Measurements from ENCODE around the gene CPEB4. TPM values are rescaled to one million over a fixed set of nuclear protein-coding genes. Genes with fewer than 3 reads are reported as not detected.

CPEB4 gene
- total RNA-seq, 2 experiments from 2014 or later = 18.3 to 19.2 TPM

DNA sequence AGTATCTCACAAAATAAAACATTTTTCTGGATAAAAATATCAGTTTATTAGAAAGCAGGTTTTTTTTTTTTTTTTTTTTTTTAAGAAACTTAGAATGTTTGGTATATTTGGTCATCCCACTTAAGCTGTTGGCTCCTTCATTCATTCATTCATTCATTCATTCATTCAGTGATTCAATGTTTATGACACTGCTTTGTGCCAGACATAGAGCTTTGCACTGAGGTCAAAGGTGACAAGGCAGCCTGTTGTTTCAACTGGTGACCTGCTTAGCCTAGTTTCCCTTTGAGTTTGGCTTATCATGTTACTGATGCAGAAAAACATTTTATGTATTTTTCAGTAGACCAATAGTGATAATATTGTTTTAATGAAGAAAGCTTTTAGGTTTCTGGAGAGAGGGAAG is 23.5 kb downstream of the CPEB4 start:
- intact Hi-C loops (cut with DNase I, micrococcal nuclease) = no loop called here
- H3K27ac Mint-ChIP-seq = no peak overlapping the region

DNA sequence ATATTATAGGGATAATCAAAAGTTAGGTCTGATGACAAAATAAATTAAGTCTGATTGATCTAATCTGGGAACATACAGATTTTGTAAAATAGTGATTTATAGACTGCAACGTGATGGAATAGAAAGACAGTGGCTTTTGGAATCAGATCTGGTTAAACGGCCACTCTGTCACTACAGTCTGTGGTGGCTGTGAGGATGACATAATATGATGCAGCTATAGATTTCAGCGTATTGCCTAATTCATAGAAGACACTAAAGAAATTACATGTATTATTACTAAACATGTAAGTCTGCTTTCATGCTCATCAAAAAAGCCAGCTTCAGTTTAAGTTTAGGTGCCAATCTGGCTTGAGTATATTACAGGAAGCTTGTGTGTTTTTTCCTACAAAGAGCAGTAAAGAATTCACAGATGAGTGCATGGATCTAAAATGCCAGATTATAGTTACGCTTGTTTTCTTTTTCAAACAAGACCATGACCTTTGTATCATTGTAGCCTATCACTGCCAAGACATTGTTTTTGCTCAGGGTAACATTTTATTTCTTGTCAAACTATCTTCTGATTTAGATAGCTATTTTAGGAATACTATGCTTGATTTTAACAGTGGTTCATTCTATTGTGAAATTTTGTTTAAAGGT is 25.7 kb downstream of the CPEB4 start:
- no peak overlapping the region for H3K27ac ChIP-seq (ENCODE audit: low read depth in 1 of 2, low read length in 2 of 2)
- H3K9me3 Mint-ChIP-seq = no peaks in the 10 kb centered on the region
- ChIA-PET POLR2A (interaction anchor here (1.2 to 2.3 kb wide), 2 partner anchors 16 to 26 kb away, joined by 3 to 8 read pairs; partner anchors contain the start of gene CPEB4), CTCF (interaction anchor here (1.4 to 1.6 kb wide), 2 partner anchors 9 to 16 kb away, joined by 4 read pairs; no protein-coding TSS in a partner anchor)
- TF ChIP-seq, protein P1, sequence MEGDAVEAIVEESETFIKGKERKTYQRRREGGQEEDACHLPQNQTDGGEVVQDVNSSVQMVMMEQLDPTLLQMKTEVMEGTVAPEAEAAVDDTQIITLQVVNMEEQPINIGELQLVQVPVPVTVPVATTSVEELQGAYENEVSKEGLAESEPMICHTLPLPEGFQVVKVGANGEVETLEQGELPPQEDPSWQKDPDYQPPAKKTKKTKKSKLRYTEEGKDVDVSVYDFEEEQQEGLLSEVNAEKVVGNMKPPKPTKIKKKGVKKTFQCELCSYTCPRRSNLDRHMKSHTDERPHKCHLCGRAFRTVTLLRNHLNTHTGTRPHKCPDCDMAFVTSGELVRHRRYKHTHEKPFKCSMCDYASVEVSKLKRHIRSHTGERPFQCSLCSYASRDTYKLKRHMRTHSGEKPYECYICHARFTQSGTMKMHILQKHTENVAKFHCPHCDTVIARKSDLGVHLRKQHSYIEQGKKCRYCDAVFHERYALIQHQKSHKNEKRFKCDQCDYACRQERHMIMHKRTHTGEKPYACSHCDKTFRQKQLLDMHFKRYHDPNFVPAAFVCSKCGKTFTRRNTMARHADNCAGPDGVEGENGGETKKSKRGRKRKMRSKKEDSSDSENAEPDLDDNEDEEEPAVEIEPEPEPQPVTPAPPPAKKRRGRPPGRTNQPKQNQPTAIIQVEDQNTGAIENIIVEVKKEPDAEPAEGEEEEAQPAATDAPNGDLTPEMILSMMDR (IDR thresholded peaks at IDR 0.05) = no peak
- intact Hi-C loops (cut with DNase I, micrococcal nuclease) = loop anchor here in 1 of 2 experiments (2.0 kb wide), 1 partner anchor 25 kb away; the partner anchor contains the start of gene CPEB4
- peaks cover 5% of the 10 kb centered on the region for H3K4me1 ChIP-seq (ENCODE audit: insufficient read depth, low read length)
- peaks cover 11% of the 10 kb centered on the region for H3K4me1 Mint-ChIP-seq (ENCODE audit: low read depth)
- H3K27me3 Mint-ChIP-seq = no peaks in the 10 kb centered on the region
- no peak for DNase-seq
- no peak overlapping the region for H3K27ac Mint-ChIP-seq
- no peaks in the 10 kb centered on the region for H3K27me3 ChIP-seq (ENCODE audit: control insufficient read depth in 1 of 2, insufficient read depth in 2 of 2, low read length in 2 of 2)
- no peak overlapping the region for H3K4me3 Mint-ChIP-seq
- H3K4me3 ChIP-seq (ENCODE audit: low read length) = no peak overlapping the region
- no peaks in the 10 kb centered on the region for H3K9me3 ChIP-seq (ENCODE audit: control insufficient read depth in 1 of 2, insufficient read depth in 1 of 2, low read length in 2 of 2)
- no peak for ATAC-seq (ENCODE audit: poor library complexity)
- H3K36me3 ChIP-seq (ENCODE audit: insufficient read depth, low read length) = peaks cover 13% of the 10 kb centered on the region
- peaks cover 29% of the 10 kb centered on the region for H3K36me3 Mint-ChIP-seq (ENCODE audit: low read depth)

More for the DNA sequence above, 23.5 kb downstream of the CPEB4 start:
- TF ChIP-seq, protein P1 (IDR thresholded peaks at IDR 0.05) = no peak
- Mint-ChIP-seq H3K27me3 (no peaks in the 10 kb centered on the region), H3K4me1 (ENCODE audit: low read depth) (peaks cover 25% of the 10 kb centered on the region), H3K9me3 (no peaks in the 10 kb centered on the region), H3K4me3 (no peak overlapping the region), H3K36me3 (ENCODE audit: low read depth) (peaks cover 33% of the 10 kb centered on the region)
- H3K4me1 ChIP-seq (ENCODE audit: insufficient read depth, low read length) = no peaks in the 10 kb centered on the region
- no peak for ATAC-seq (ENCODE audit: poor library complexity)
- no peak overlapping the region for H3K27ac ChIP-seq (ENCODE audit: low read depth in 1 of 2, low read length in 2 of 2)
- no peak for DNase-seq
- ChIA-PET CTCF (interaction anchor here (1.6 kb wide), 1 partner anchor 13 kb away, joined by 3 read pairs; no protein-coding TSS in a partner anchor), POLR2A (interaction anchor here (2.1 kb wide), 1 partner anchor 24 kb away, joined by 8 read pairs; the partner anchor contains the start of gene CPEB4)
- H3K4me3 ChIP-seq (ENCODE audit: low read length) = no peak overlapping the region
- no peaks in the 10 kb centered on the region for H3K27me3 ChIP-seq (ENCODE audit: control insufficient read depth in 1 of 2, insufficient read depth in 2 of 2, low read length in 2 of 2)
- H3K9me3 ChIP-seq (ENCODE audit: control insufficient read depth in 1 of 2, insufficient read depth in 1 of 2, low read length in 2 of 2) = no peaks in the 10 kb centered on the region
- peaks cover 13% of the 10 kb centered on the region for H3K36me3 ChIP-seq (ENCODE audit: insufficient read depth, low read length)

DNA sequence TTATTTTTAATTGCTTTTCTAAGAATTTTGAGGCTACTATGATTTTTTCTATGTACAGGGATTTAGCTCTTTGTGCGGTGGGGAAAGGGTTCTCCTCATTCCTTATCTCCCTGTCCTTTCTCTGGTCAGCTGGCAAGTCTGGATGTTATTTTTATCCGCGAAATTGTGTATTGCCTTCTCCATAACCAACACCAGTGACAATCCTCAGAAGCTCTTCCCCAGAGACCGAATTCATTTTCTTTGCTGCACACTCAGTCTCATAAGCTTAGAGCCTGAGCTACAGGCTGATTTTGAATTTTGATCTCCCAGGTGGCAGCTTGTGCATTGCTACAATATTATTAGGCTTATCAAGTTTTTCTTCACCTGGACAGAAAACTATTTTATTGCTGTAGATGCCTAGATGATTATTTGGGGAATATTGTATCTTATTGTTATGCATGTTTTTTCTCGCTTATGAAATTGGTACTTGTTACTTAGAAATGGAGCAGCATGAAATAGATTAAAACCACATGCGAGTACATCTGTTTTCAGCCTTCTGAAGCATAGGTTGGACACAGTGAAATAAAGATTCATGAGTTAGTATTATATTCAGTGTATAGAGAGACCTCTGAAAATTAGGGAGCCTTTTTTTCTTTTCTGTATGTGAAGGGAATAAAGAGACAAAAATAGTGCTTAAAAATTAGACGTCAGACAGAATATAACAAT is 27.3 kb downstream of the CPEB4 start:
- Mint-ChIP-seq H3K27ac (no peak overlapping the region), H3K4me3 (no peak overlapping the region), H3K36me3 (ENCODE audit: low read depth) (peaks cover 25% of the 10 kb centered on the region), H3K9me3 (no peaks in the 10 kb centered on the region), H3K27me3 (no peaks in the 10 kb centered on the region), H3K4me1 (ENCODE audit: low read depth) (peaks cover 6% of the 10 kb centered on the region)
- H3K4me3 ChIP-seq (ENCODE audit: low read length) = no peak overlapping the region
- ChIA-PET CTCF (interaction anchor here (0.6 kb wide), 1 partner anchor 61 kb away, joined by 4 read pairs; no protein-coding TSS in a partner anchor), POLR2A (interaction anchor here (1.2 to 4.0 kb wide), 3 partner anchors 27 to 31 kb away, joined by 6 to 107 read pairs (median 8); partner anchors contain the start of gene CPEB4)
- TF ChIP-seq, protein P1 (IDR thresholded peaks at IDR 0.05) = no peak
- H3K36me3 ChIP-seq (ENCODE audit: insufficient read depth, low read length) = peaks cover 13% of the 10 kb centered on the region
- intact Hi-C loops (cut with DNase I, micrococcal nuclease) = loop anchor here in 1 of 2 experiments (1.0 to 2.0 kb wide), 2 partner anchors 23 to 27 kb away; partner anchors contain the start of gene CPEB4
- peaks cover 7% of the 10 kb centered on the region for H3K4me1 ChIP-seq (ENCODE audit: insufficient read depth, low read length)
- no peaks in the 10 kb centered on the region for H3K9me3 ChIP-seq (ENCODE audit: control insufficient read depth in 1 of 2, insufficient read depth in 1 of 2, low read length in 2 of 2)
- ATAC-seq (ENCODE audit: poor library complexity) (no peak), DNase-seq (no peak)
- no peak overlapping the region for H3K27ac ChIP-seq (ENCODE audit: low read depth in 1 of 2, low read length in 2 of 2)
- no peaks in the 10 kb centered on the region for H3K27me3 ChIP-seq (ENCODE audit: control insufficient read depth in 1 of 2, insufficient read depth in 2 of 2, low read length in 2 of 2)
